Neural cell (in vitro differentiated cells): ENCODE data around the gene KDM4C. TPM values are rescaled to one million over a fixed set of nuclear protein-coding genes. Genes with fewer than 3 reads are reported as not detected.

Experiments used
- H2AFZ ChIP-seq: fragments of 200-600, 300-800 bp; sonication (generic), shearing (Covaris generic); 2 replicates; pipeline ENCODE4 v1.6.0; 2014; ENCODE audit warnings: low read depth, mild to moderate bottlenecking, antibody characterized with exemption, low read length, moderate library complexity
- H3F3A ChIP-seq: fragments of 200-600 bp; shearing (Covaris generic); 2 replicates; pipeline ENCODE4 v1.6.1; 2016; ENCODE audit warnings: mild to moderate bottlenecking, moderate library complexity, mixed read lengths, antibody characterized with exemption, low read length; ENCODE audit not compliant: insufficient read depth, poor library complexity, severe bottlenecking
- H3K27ac ChIP-seq: fragments of 200-600, 300-800 bp; sonication (generic), shearing (Covaris generic); 2 replicates; pipeline ENCODE4 v1.5.1; 2014; ENCODE audit warnings: mild to moderate bottlenecking, low read length, moderate library complexity
- H3K27me3 ChIP-seq: fragments of 300-800, 200-600 bp; sonication (generic), shearing (Covaris generic); 2 replicates; pipeline ENCODE4 v1.6.0; 2014; ENCODE audit warnings: mild to moderate bottlenecking, low read depth, low read length, moderate library complexity; ENCODE audit not compliant: insufficient read depth
- H3K36me3 ChIP-seq: fragments of 300-800, 200-600 bp; sonication (generic), shearing (Covaris generic); 2 replicates; pipeline ENCODE4 v1.5.1; 2014; ENCODE audit warnings: mild to moderate bottlenecking, antibody characterized with exemption, low read length, moderate library complexity; ENCODE audit not compliant: insufficient read depth
- H3K4me2 ChIP-seq: fragments of 300-800, 200-600 bp; sonication (generic), shearing (Covaris generic); 2 replicates; pipeline ENCODE4 v1.6.0; 2014; ENCODE audit warnings: mild to moderate bottlenecking, low read length
- H3K4me3 ChIP-seq: fragments of 300-800, 200-600 bp; sonication (generic), shearing (Covaris generic); 2 replicates; pipeline ENCODE4 v1.5.1; 2014; ENCODE audit warnings: mild to moderate bottlenecking, low read length, moderate library complexity
- H3K79me2 ChIP-seq: fragments of 200-600 bp; shearing (Covaris generic); replicated peaks from 2 replicates; pipeline ENCODE4 v1.6.0; 2014; ENCODE audit warnings: mild to moderate bottlenecking, low read length, moderate library complexity; ENCODE audit not compliant: insufficient read depth
- H3K9ac ChIP-seq: fragments of 300-800, 200-600 bp; sonication (generic), shearing (Covaris generic); 2 replicates; pipeline ENCODE4 v1.6.1; 2016; ENCODE audit warnings: mild to moderate bottlenecking, low read length, mixed read lengths
- H3K9me2 ChIP-seq: fragments of 200-600 bp; shearing (Covaris generic); 2 replicates; pipeline ENCODE4 v1.6.1; 2016; ENCODE audit warnings: mild to moderate bottlenecking, low read length, mixed read lengths; ENCODE audit not compliant: insufficient read depth
- H3K9me3 ChIP-seq: fragments of 200-600, 300-800 bp; sonication (generic), shearing (Covaris generic); 2 replicates; pipeline ENCODE4 v1.6.1; 2016; ENCODE audit warnings: mild to moderate bottlenecking, mixed run types, low read length, moderate library complexity, mixed read lengths
- H4K20me1 ChIP-seq: fragments of 200-600 bp; shearing (Covaris generic); 2 replicates; pipeline ENCODE4 v1.6.1; 2016; ENCODE audit warnings: mild to moderate bottlenecking, mixed run types; ENCODE audit not compliant: insufficient read depth
- CTCF ChIP-seq: fragments of 450-650 bp; IDR thresholded peaks from 2 replicates; pipeline ENCODE4 v1.5.1; 2014; ENCODE audit warnings: antibody characterized with exemption, mild to moderate bottlenecking, moderate library complexity; ENCODE audit not compliant: poor library complexity, severe bottlenecking
- EP300 ChIP-seq: fragments of 450-650 bp; conservative IDR thresholded peaks from 2 replicates; pipeline ENCODE4 v1.6.1; 2014; ENCODE audit warnings: antibody characterized with exemption, mild to moderate bottlenecking, moderate library complexity; ENCODE audit not compliant: poor library complexity, severe bottlenecking
- EZH2 ChIP-seq: fragments of 200-600, 300-800 bp; shearing (Covaris generic), sonication (generic); IDR thresholded peaks from 2 replicates; pipeline ENCODE4 v1.6.1; 2014; ENCODE audit warnings: antibody characterized with exemption, low read length, borderline replicate concordance, mild to moderate bottlenecking; ENCODE audit not compliant: insufficient read depth, poor library complexity, severe bottlenecking
- MXI1 ChIP-seq: fragments of 450-650 bp; conservative IDR thresholded peaks from 2 replicates; pipeline ENCODE4 v1.6.1; 2014; ENCODE audit warnings: antibody characterized with exemption, mild to moderate bottlenecking; ENCODE audit not compliant: poor library complexity, severe bottlenecking
- POLR2AphosphoS5 ChIP-seq: IDR thresholded peaks from 2 replicates; pipeline ENCODE4 v1.6.1; 2012
- RAD21 ChIP-seq: fragments of 450-650 bp; conservative IDR thresholded peaks from 2 replicates; pipeline ENCODE4 v1.6.1; 2014; ENCODE audit warnings: antibody characterized with exemption, mild to moderate bottlenecking, moderate library complexity
- REST ChIP-seq: IDR thresholded peaks from 2 replicates; pipeline ENCODE4 v1.6.1; 2012; ENCODE audit warnings: borderline replicate concordance
- SMC3 ChIP-seq: fragments of 450-650 bp; conservative IDR thresholded peaks from 2 replicates; pipeline ENCODE4 v1.6.1; 2014; ENCODE audit warnings: antibody characterized with exemption, mild to moderate bottlenecking, moderate library complexity; ENCODE audit not compliant: poor library complexity
- TAF1 ChIP-seq: IDR thresholded peaks from 2 replicates; pipeline ENCODE4 v1.6.1; 2012; ENCODE audit warnings: low read depth
- polyA plus RNA-seq: library from polyadenylated mRNA; depleted of rRNA; stranded (reverse); fragments of >200 nt; gene quantifications from 2 replicates; pipeline ENCODE4 v1.2.3, GENCODE V29; 2014

Gene KDM4C
- polyA plus RNA-seq, 1 donor from 2014 or later = 21.1 TPM

- no peaks in the 10 kb centered on the region for H3K79me2 ChIP-seq
- H3K4me2 ChIP-seq = no peak overlapping the region
- no peaks in the 10 kb centered on the region for H3K9me2 ChIP-seq
- H2AFZ ChIP-seq = no peak overlapping the region
- no peaks in the 10 kb centered on the region for H3K9me3 ChIP-seq
- no peaks in the 10 kb centered on the region for H3K36me3 ChIP-seq
- H3K9ac ChIP-seq = no peak overlapping the region
- H3K27me3 ChIP-seq = no peaks in the 10 kb centered on the region
- H3K4me3 ChIP-seq = no peak overlapping the region
- H3F3A ChIP-seq = no peaks in the 10 kb centered on the region
- no peak overlapping the region for H3K27ac ChIP-seq
- no peak for TF ChIP-seq REST
- no peak for TF ChIP-seq SMC3
- TF ChIP-seq CTCF = no peak
- no peak for TF ChIP-seq EZH2
- no peak for TF ChIP-seq MXI1
- no peak for TF ChIP-seq EP300
- TF ChIP-seq TAF1 = no peak
- TF ChIP-seq RAD21 = no peak
- TF ChIP-seq POLR2AphosphoS5 = no peak
- H4K20me1 ChIP-seq = no peaks in the 10 kb centered on the region
Observed at GRCh38 chr9:7089406-7090193, 331.8 kb downstream of the KDM4C start.

- Histone ChIP-seq H3K9ac (no peak overlapping the region), H3K36me3 (no peaks in the 10 kb centered on the region)
- no peak for TF ChIP-seq EZH2
- TF ChIP-seq TAF1 = no peak
- TF ChIP-seq POLR2AphosphoS5 = no peak
- TF ChIP-seq CTCF = no peak
- no peak for TF ChIP-seq MXI1
- no peak for TF ChIP-seq RAD21
- no peak for TF ChIP-seq EP300
- no peak for TF ChIP-seq SMC3
- no peak for TF ChIP-seq REST
Observed at GRCh38 chr9:7093040-7093439, 335.3 kb downstream of the KDM4C start.

More at GRCh38 chr9:7093040-7093439, 335.3 kb downstream of the KDM4C start:
- Histone ChIP-seq H3K79me2 (no peaks in the 10 kb centered on the region), H2AFZ (no peak overlapping the region), H3F3A (no peaks in the 10 kb centered on the region), H4K20me1 (no peaks in the 10 kb centered on the region), H3K27ac (no peak overlapping the region), H3K4me2 (no peak overlapping the region), H3K4me3 (no peak overlapping the region), H3K9me2 (no peaks in the 10 kb centered on the region), H3K9me3 (no peaks in the 10 kb centered on the region), H3K27me3 (no peaks in the 10 kb centered on the region)
